Activated T-cell treated with anti-CD3 and anti-CD28 coated beads for 4 hours (primary cell): Measurements from ENCODE around the gene COA6.

Source experiments
- DNase-seq: peaks from one replicate; pipeline ENCODE4 v3.0.0-alpha.2; 2020

COA6 gene

GRCh38 chr1:234413990-234414389 is 40.7 kb downstream of the COA6 start:
- DNase-seq: no peak

GRCh38 chr1:234427950-234428646 is 54.8 kb downstream of the COA6 start:
- DNase-seq: no peak

DNA sequence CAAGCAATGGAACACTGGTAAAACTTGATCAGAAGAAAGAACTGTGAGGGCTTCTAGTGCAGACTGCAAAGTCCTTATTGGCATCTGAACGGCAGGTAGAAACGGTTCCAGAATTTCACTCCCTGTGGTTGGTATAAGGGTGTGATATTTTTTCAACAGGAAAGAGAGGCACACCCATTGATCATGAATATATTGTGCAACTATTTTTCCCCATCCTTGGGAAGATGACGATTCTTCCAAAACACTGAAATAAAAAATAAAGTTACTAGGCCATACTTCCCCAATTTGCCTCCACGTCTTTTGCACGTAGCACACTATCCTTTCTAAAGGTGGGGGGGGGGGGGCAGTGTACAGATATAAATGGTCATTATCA is 56.2 kb downstream of the COA6 start:
- DNase-seq: no peak

DNA sequence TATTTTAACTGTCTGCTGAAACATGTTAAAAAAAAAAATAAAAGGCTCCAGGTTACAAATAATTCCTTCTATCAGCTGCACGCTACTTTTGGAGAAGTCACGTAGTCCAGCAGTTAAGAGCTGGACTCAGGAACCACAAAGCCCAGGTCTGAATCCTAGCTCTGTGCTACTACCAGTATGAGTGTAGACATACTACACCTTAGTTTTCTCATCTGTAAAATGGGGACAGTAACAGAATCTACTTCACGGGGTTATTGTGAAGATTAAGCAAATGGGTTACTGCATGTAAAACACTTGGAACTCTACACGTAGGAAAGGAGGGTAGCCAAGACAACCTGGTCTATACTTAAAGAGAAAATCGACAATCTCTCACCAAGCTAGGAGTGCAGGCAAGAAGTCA is 57.4 kb downstream of the COA6 start:
- DNase-seq: no peak

- no peak for DNase-seq
Measured at GRCh38 chr1:234431255-234431654, 58.0 kb downstream of the COA6 start.

DNA sequence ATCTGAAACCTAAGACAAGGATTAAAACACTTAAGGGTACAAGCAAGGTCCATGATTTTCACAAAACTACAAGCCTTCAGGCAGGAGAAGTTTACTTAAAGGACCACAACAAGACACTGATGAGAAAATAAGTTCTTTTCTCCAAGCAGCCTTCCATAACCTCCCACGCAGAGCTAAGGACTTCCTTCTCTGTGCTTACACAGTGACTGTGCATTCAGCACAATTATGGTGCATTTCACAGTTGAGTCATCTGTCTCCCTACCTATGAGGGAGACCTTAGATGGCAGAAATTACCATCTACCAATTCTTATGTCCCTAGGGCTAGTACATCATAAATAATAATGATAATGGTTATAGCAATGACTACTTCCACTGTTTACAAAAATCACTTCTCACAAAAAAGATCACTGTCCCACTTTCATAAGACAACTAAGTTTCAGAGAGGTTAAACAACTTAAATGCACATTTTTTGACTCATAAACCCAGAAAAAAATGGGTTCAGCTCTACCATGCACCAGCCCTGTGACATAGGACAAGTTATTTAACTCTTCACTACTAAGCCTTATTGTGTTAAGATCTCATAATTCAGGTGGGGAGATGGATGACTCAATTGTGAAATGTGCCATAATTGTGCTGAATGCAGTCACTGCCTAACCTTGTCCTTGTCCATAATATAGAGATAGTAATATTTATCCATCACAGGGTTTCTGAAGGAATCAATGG is 60.5 kb downstream of the COA6 start:
- DNase-seq: no peak
